Common myeloid progenitor, CD34-positive (primary cell): Measurements from ENCODE around the gene PRR36.
A peak's percentile ranks its signal among the peaks of the same experiment; 100 is the strongest.

Experiments
- CTCF ChIA-PET: fragments of 350-600 bp; sonication (Branson Sonifier 250); formaldehyde crosslinking; loops from one replicate; lab custom pipeline; 2021; ENCODE audit warnings: antibody characterized with exemption; lab: Charles Lee
- POLR2A ChIA-PET: fragments of 350-600 bp; sonication (Branson Sonifier 250); formaldehyde crosslinking; loops from one replicate; lab custom pipeline; 2021; ENCODE audit warnings: antibody characterized with exemption; lab: Charles Lee
- DNase-seq, 3 donors: peaks; one replicate each; pipeline versions ENCODE4 v3.0.0 to v3.0.0-alpha.2; 2013
- H3K27ac ChIP-seq, 2 experiments: 1 replicate in 1 of 2; 2 replicates in 1 of 2; pipeline ENCODE4 v1.7.0; 2013; ENCODE audit warnings: inconsistent platforms in 2 of 2, low read length in 2 of 2, mild to moderate bottlenecking in 2 of 2, low read depth in 1 of 2, moderate library complexity in 1 of 2; ENCODE audit not compliant: severe bottlenecking in 2 of 2, insufficient read depth in 1 of 2, poor library complexity in 1 of 2
- H3K27me3 ChIP-seq, 5 experiments: replicated peaks in 2 of 5; 1 replicate in 3 of 5; 2 replicates in 2 of 5; pipeline versions ENCODE4 v1.6.1 to v1.7.0; 2013; ENCODE audit warnings: low read length in 4 of 5, mild to moderate bottlenecking in 2 of 5, moderate library complexity in 2 of 5, inconsistent platforms in 1 of 5; ENCODE audit not compliant: insufficient read depth in 5 of 5, control insufficient read depth in 4 of 5
- H3K36me3 ChIP-seq, 4 experiments: 1 replicate in 2 of 4; 2 replicates in 2 of 4; pipeline versions ENCODE4 v1.6.1 to v1.7.0; 2013; ENCODE audit warnings: low read length in 3 of 4, control low read depth in 1 of 4, mild to moderate bottlenecking in 1 of 4; ENCODE audit not compliant: control insufficient read depth in 4 of 4, insufficient read depth in 4 of 4
- H3K4me1 ChIP-seq, 4 experiments: 1 replicate in 3 of 4; 2 replicates in 1 of 4; pipeline versions ENCODE4 v1.6.1 to v1.7.1; 2013; ENCODE audit warnings: low read length in 3 of 4, mild to moderate bottlenecking in 3 of 4, control low read depth in 1 of 4, inconsistent platforms in 1 of 4, moderate library complexity in 1 of 4; ENCODE audit not compliant: control insufficient read depth in 4 of 4, insufficient read depth in 4 of 4; ENCODE audit errors: control extremely low read depth in 1 of 4
- H3K4me3 ChIP-seq, 7 experiments: 1 replicate in 4 of 7; 2 replicates in 3 of 7; pipeline versions ENCODE4 v1.5.1 to v1.7.0; 2013; ENCODE audit warnings: mild to moderate bottlenecking in 7 of 7, low read length in 6 of 7, moderate library complexity in 6 of 7, inconsistent platforms in 2 of 7, low read depth in 2 of 7, control low read depth in 1 of 7; ENCODE audit not compliant: insufficient read depth in 4 of 7, control insufficient read depth in 1 of 7; ENCODE audit errors: extremely low read depth in 1 of 7
- H3K9me3 ChIP-seq, 5 experiments: 1 replicate in 4 of 5; 2 replicates in 1 of 5; pipeline versions ENCODE4 v1.6.1 to v1.7.1; 2013; ENCODE audit warnings: low read length in 4 of 5, mild to moderate bottlenecking in 2 of 5, inconsistent platforms in 1 of 5, low read depth in 1 of 5, moderate library complexity in 1 of 5; ENCODE audit not compliant: control insufficient read depth in 4 of 5, insufficient read depth in 2 of 5; ENCODE audit errors: control extremely low read depth in 1 of 5
- WGBS: methylation state at CpG from one replicate; pipeline ENCODE4 v1.1.5; 2013; ENCODE audit not compliant: insufficient coverage; 5-methylcytosine and 5-hydroxymethylcytosine counted together

The PRR36 gene

DNA sequence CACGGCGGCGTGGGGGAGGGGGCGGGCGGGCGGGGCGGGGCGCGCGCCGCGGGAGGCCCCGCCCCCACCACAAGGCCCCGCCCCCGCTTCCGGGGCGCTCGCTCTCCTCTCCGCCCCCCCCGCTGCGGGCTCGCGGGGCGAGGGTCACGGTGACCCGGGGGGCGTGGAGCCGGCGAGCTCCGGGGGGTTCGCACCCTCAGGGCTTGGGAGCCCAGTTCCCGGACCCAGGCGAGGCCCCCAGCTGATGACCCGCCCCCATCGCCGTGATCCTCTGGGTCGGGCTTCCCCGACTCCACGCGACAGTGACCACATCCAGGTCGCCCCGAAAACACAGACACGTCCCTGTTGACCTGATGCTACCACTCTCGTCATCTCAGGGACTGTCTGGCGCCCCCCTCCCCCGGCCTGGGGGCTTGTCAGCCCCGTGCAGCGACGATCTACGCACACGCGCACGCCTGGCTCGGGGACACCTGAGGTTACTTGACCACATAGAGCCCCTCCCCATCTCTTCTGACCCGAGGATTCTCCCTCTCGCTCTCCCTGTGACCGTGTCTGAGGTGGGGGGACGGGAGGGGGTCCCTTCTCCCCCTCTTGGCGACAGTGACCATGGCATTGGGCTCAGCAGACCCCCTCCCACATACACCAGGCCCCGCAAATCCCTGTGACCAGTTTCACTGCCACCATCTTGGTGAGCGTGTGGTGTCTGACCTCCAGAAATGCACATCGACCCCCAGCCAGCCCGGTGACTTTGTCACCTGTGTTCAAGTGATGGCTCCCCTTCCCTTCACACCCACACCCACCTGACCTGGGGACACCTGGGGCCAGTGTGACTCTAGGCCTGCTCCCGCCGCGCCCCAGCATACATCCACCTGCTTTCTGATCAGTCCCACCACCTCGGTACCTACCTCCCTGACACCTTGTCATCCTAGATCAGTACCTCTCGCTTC is 30.2 kb upstream of the PRR36 start:
- Histone ChIP-seq H3K36me3 (peaks cover 0 to 17% (median 9%) of the 10 kb centered on the region in 4 experiments), H3K9me3 (no peaks in the 10 kb centered on the region), H3K4me3 (peak overlapping the region; percentile 65 to 91 (median 82)), H3K27me3 (no peaks in the 10 kb centered on the region), H3K27ac (peak overlapping the region; percentile 25 to 76), H3K4me1 (peaks cover 0 to 24% (median 20%) of the 10 kb centered on the region in 4 experiments)
- WGBS = 21% methylated on average over 32 of the region's 68 CpGs
- ChIA-PET POLR2A (interaction anchor here (0.6 to 0.8 kb wide), 2 partner anchors 13 to 248 kb away, joined by 3 read pairs; no protein-coding TSS in a partner anchor), CTCF (interaction anchor here (0.9 to 1.9 kb wide), 5 partner anchors 14 to 44 kb away, joined by 3 to 6 read pairs (median 5); no protein-coding TSS in a partner anchor)
- peak in 2 of 3 donors; percentile 53 to 56 for DNase-seq

DNA sequence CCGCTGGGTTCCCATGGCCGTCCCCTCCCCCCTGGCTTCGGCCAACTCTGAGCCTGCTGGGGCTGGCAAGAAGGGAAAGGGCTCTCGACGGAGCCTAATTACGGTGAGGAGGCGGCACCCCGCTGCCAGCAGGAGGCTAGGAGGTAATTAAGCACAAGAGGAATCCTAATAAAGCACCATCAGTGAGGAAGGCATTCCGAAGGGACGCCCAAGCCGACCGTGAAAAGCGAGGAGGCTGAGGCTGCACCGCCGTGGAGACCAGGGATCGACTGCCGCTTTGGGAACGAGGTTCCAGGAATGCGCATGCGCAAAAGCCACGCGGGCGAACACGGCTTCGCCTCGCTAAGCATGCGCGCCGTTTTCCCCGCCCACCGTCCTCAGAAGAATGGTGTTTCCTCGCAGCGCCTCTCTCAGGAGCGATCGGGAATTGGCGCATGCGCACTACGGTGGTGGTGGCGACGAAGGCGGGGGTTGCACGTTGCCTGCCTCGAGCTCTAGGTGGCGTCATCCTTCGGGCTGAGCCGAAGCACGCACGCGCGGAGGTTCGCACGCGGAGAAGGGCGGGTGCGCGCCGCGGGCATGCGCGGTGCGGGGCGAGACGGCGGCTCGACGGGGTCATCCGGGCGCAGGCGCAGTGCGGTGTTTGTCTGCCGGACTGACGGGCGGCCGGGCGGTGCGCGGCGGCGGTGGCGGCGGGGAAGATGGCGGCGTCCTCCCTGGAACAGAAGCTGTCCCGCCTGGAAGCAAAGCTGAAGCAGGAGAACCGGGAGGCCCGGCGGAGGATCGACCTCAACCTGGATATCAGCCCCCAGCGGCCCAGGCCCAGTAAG is 29.3 kb upstream of the PRR36 start, which contains the start of gene MAP2K7:
Gene MAP2K7 (plus strand): TSS at position 634 of the 830 bp plus-strand sequence. CDS start 68 bp downstream, at position 702.
- Histone ChIP-seq H3K4me1 (peaks cover 0 to 24% (median 20%) of the 10 kb centered on the region in 4 experiments), H3K4me3 (peak within 1 kb of the TSS; percentile 65 to 91 (median 82)), H3K27ac (peak within 1 kb of the TSS; percentile 25 to 82), H3K27me3 (no peaks in the 10 kb centered on the region), H3K9me3 (no peaks in the 10 kb centered on the region), H3K36me3 (peaks cover 0 to 14% (median 7%) of the 10 kb centered on the region in 4 experiments)
- WGBS = 0% methylated on average over 84 of the region's 89 CpGs
- ChIA-PET CTCF (interaction anchor here (0.9 to 1.9 kb wide), 5 partner anchors 14 to 43 kb away, joined by 3 to 6 read pairs (median 5); no protein-coding TSS in a partner anchor), POLR2A (interaction anchor here (0.6 to 0.8 kb wide), 2 partner anchors 14 to 247 kb away, joined by 3 read pairs; no protein-coding TSS in a partner anchor)
- DNase-seq = peak; percentile 98 to 99 (median 98)

GRCh38 chr19:7902796-7903243 is 28.6 kb upstream of the PRR36 start:
- CTCF ChIA-PET = interaction anchor here (0.9 to 1.9 kb wide), 6 partner anchors 15 to 50 kb away, joined by 3 to 6 read pairs (median 4); no protein-coding TSS in a partner anchor
- peak overlapping the region; percentile 0 to 85 (median 70) for H3K4me3 ChIP-seq
- 20% methylated on average over 18 of the region's 20 CpGs for WGBS
- POLR2A ChIA-PET = no interaction called here
- H3K36me3 ChIP-seq = peaks cover 0 to 11% (median 7%) of the 10 kb centered on the region in 4 experiments
- H3K27me3 ChIP-seq = no peaks in the 10 kb centered on the region
- peaks cover 0 to 24% (median 20%) of the 10 kb centered on the region in 4 experiments for H3K4me1 ChIP-seq
- peak overlapping the region in 1 of 2 experiments; percentile 82 for H3K27ac ChIP-seq
- DNase-seq = no peak
- H3K9me3 ChIP-seq = no peaks in the 10 kb centered on the region

DNA sequence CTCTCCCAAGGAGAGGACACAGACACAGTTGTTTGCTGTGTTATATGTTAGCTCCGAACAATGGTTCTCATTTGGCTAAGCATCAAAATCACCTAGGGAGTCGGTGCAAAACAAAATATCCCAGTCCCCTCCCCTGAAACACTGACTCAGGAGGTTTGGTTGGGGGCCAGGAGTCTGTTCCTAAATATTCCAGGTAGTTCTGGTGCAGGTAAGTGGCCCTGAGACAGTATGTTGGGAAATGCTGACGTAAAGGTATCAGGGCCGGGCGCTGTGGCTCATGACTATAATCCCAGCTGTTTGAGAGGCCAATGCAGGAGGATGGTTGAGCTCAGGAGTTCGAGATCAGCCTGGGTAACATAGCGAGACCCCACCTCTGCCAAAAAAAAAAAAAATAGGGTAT is 27.1 kb upstream of the PRR36 start:
- POLR2A ChIA-PET = interaction anchor here (0.7 kb wide), 1 partner anchor 16 kb away, joined by 3 read pairs; no protein-coding TSS in a partner anchor
- Histone ChIP-seq H3K9me3 (no peaks in the 10 kb centered on the region), H3K36me3 (peaks cover 0 to 5% (median 3%) of the 10 kb centered on the region in 4 experiments), H3K4me3 (no peak overlapping the region), H3K4me1 (peaks cover 0 to 24% (median 20%) of the 10 kb centered on the region in 4 experiments), H3K27ac (no peak overlapping the region), H3K27me3 (no peaks in the 10 kb centered on the region)
- 97% methylated on average over 7 of the region's 7 CpGs for WGBS
- no peak for DNase-seq
- CTCF ChIA-PET = interaction anchor here (0.6 to 2.6 kb wide), 4 partner anchors 32 to 1525 kb away, joined by 3 to 10 read pairs (median 4); no protein-coding TSS in a partner anchor

GRCh38 chr19:7900931-7901330 is 26.7 kb upstream of the PRR36 start:
- CTCF ChIA-PET = interaction anchor here (1.2 to 2.6 kb wide), 3 partner anchors 32 to 44 kb away, joined by 3 to 10 read pairs (median 3); no protein-coding TSS in a partner anchor
- Histone ChIP-seq H3K27me3 (no peaks in the 10 kb centered on the region), H3K9me3 (no peaks in the 10 kb centered on the region), H3K27ac (no peak overlapping the region), H3K4me1 (peaks cover 0 to 24% (median 20%) of the 10 kb centered on the region in 4 experiments), H3K36me3 (peaks cover 0 to 4% (median 3%) of the 10 kb centered on the region in 4 experiments), H3K4me3 (no peak overlapping the region)
- POLR2A ChIA-PET = no interaction called here
- WGBS = 100% methylated on average over 2 of the region's 3 CpGs
- no peak for DNase-seq

GRCh38 chr19:7900401-7900870 is 26.2 kb upstream of the PRR36 start:
- Histone ChIP-seq H3K4me3 (no peak overlapping the region), H3K4me1 (peaks cover 0 to 23% (median 20%) of the 10 kb centered on the region in 4 experiments), H3K27me3 (no peaks in the 10 kb centered on the region), H3K9me3 (no peaks in the 10 kb centered on the region), H3K27ac (no peak overlapping the region), H3K36me3 (peaks cover 0 to 3% (median 0%) of the 10 kb centered on the region in 4 experiments)
- POLR2A ChIA-PET = no interaction called here
- WGBS = 96% methylated on average over 21 of the region's 21 CpGs
- DNase-seq = no peak
- CTCF ChIA-PET = interaction anchor here (0.8 to 2.6 kb wide), 5 partner anchors 17 to 46 kb away, joined by 3 to 10 read pairs (median 3); no protein-coding TSS in a partner anchor
